DMS53 (cell line): ENCODE data around the gene EEF2.
"Not testable (repeated sequence)": the region's sequence is repeated elsewhere in the genome, so short reads cannot be mapped to it uniquely, and the experiment has no call there.

Source experiments
- DNase-seq: peaks from one replicate; lab custom pipeline; 2025; lab: John Stamatoyannopoulos, UW

EEF2 gene

DNA sequence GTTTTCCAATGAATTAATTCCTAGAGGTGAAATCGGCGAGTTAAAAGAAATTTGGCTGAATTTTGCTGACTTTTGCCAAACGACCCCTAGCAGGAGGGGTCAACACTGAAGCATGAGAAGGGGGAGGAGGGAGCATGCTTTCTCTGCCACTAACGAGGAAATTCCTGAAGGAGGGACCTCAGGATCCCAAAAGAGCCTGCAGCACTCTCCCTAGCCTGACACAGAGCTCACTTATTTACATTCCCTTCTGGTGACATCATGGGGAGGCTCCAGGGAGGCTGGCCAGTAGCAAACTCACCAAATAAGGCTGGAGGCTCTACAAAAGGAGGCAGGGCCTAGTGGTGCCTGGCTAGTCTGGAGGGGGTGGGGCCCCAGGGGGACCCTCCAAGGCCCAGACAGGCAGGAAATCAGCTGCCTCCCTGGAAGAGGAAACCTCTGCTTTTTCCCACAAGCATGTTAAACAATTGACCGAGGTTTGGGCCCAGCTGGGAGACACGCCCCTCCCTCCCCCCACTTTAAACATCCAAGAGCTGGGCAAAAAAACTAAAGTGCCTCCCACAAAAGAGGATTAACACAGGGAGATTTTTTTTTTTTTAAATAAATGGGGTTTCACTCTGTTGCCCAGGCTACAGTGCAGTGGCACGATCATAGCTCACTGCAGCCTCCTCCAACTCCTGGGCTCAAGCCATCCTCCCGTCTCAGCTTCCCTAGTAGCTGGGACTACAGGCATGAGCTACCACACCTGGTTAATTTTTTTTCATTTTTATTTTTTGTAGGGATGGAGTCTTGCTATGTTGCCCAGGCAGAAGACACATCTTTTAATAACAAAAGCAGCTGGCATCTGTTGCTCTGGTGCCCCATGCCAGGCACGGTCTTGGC, 16.5 kb downstream of the EEF2 start:
- DNase-seq: peak; percentile 91

DNA sequence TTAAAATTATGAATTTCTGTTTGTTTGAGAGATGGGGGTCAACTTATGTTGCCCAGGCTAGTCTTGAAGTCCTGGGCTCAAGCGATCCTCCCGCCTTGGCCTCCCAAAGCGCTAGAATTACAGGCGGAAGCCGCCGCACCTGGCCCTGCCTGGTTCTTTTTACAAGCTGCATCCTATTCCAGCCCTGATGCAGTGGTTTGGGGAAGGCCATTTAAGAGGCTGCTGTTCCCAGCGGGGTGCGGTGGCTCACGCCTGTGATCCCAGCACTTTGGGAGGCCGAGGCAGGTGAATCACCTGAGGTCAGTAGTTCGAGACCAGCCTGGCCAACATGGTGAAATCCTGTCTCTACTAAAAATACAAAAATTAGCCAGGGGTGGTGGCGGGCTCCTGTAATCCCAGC, 17.3 kb downstream of the EEF2 start:
- DNase-seq: not testable (repeated sequence)

GRCh38 chr19:3966051-3967017, 18.9 kb downstream of the EEF2 start:
- peak; percentile 91 for DNase-seq

- no peak for DNase-seq
Measured at GRCh38 chr19:3964256-3965194, 20.7 kb downstream of the EEF2 start.

GRCh38 chr19:3963458-3964255, 21.6 kb downstream of the EEF2 start:
- DNase-seq: no peak

- DNase-seq: no peak
Measured at GRCh38 chr19:3961007-3961406, 24.3 kb downstream of the EEF2 start.

DNA sequence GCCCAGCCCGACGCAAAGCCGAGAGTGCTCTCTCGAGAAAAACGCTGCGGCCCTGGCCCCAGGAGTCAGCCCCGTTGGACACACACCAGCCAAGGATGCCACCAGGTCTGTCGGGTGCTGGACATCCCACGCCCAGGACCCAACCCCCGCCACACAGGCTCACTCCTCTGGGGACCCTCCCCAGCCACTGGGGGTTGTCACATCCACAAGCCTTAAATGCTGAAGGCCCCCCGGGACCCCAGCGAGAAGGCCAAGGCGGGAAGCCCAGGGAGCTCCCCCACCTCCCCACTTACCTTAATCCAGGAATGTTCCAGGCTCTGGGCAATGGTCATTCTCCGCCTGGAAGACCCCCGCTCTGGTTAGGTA, 25.5 kb downstream of the EEF2 start:
- no peak for DNase-seq

GRCh38 chr19:3958836-3959765, 26.2 kb downstream of the EEF2 start:
- no peak for DNase-seq

DNA sequence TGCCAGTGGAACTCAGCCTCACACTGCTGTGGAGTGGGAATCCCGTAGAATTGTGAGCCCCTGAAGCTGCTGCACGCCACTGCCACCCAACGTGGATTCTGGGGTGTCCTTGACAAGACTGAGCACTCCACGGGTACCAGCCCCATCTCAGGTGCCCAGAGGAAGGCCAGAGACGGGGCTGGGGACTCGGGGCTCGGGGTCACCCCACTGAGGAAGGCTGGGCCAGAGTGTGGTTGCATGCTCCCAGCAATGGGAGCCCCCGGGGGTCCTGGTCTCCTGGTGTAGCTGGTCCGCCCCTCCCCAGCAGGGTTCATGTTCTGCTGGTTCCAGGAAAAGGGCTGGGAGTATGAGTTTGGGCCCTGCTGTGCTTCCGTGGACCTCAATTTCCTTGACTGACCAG, 29.6 kb downstream of the EEF2 start:
- DNase-seq: no peak

GRCh38 chr19:3955276-3955675, 30.0 kb downstream of the EEF2 start:
- not testable (repeated sequence) for DNase-seq

DNA sequence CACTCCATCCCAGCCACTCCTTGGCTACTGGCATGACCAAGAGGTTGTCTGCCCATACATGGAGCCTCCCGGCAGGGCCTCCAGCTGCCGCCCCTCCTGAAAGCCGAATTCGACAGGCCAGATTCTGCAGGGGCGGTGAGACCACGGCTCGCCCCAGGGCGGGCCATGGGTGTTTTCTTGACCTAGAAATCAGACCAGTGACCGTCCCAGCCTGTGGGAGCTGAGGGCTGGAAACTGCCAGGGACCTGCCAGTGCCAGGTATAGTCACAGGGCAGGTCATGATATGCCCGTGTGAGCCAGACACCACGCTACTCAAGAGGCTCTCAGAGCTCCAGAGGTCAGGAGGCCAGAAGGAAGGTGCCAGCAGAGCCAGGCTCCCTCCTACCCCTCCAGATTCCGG, 31.2 kb downstream of the EEF2 start:
- DNase-seq: no peak

GRCh38 chr19:3952755-3953276, 32.4 kb downstream of the EEF2 start:
- not testable (repeated sequence) for DNase-seq

- peak; percentile 16 for DNase-seq
Measured at GRCh38 chr19:3950871-3951861, 34.1 kb downstream of the EEF2 start.

DNA sequence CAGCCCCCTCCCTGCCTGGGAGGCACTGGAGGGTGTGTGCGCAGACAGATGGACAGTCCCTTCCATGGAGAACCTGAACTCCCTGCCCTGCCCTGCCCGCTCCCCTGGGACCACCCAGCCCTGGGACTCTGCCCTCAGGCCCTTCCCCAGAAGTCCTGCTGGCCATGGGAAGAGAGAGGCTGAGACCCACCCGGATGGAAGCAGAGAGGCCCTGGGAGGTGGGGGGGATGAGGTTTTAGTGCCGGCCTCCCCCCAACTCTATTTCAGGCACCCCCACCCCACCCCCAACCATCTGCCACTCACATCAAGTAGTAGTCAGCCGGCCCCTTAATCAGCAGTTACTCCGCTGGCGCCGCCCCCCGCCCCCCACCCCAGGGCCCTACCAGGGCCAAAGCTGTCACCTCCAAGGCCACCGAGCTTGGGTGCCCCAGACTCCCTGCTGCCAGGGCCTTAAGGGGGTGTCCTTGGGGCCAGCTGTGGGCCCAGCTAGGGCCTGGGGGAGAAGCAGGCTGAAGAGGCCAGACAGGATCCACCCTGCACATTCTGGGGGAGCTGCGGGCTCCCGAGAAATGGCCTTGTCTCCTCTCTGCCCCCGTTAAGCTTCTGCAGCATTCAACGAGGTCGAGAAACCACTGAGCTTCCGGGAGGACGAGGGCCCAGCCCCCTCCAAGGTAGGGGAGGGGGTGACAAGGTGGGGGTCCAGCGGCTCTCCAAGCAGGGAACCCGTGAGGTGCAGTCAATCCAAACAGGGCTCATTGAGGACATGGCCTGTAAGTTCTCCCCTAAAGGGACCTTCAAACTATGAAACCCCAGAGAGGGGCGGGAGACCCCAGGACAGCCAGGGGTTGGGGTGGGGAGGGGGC, 35.0 kb downstream of the EEF2 start:
- DNase-seq: no peak

- no peak for DNase-seq
Measured at GRCh38 chr19:3949294-3949693, 36.0 kb downstream of the EEF2 start.

DNA sequence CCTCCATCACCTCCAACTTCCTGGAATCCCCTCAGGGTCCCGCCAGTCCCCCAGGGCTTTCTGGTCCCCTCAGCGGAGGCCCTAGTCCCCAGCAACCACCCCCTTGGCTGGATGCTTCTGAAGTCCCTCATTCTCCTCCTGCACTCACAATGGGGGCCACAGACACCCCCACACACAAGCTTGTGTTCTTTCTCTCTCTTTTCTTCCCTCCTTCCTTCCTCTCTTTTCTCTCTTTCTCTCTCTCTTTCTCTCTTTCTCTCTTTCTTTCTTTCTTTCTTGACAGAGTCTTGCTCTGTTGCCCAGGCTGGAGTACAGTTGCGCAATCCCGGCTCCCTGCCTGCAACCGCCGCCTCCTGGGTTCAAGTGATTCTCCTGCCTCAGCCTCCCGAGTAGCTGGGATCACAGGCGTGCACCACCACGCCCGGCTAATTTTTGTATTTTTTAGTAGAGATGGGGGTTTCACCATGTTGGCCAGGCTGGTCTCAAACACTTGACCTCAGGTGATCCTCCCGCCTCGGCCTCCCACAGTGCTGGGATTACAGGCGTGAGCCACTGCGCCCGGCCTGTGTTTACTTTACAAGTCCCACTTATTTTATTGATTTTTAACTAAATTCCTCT, 37.8 kb downstream of the EEF2 start:
- DNase-seq: not testable (repeated sequence)

DNA sequence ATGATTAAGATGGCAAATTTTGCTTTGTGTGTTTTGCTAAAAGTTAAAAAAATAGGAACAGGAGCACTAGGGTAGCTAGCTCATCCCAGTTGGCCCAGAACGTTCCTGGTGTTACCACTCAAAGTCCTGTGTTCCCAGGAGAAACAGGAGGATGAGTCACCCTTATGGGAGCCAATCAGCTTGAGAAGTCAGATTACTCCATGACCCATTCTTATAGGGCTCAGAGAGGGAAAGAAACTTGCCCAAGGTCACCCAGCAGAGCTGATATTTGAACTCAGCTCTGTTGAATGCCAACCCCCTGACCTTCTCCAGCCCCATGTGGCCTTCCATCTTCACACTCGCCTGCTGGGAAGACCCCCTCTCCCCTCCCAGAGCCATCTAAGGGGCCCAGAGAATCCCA, 39.4 kb downstream of the EEF2 start:
- DNase-seq: no peak
